ENCODE results near the gene CPVL.

GRCh38 chr7:29193316-29194205, 47.2 kb upstream of the CPVL start:
- TF ChIP-seq CTCF (IDR thresholded peaks at IDR 0.05; ENCODE audit: borderline replicate concordance, extremely low read depth, low read length, poor library complexity, severe bottlenecking) (no peak), EZH2 (IDR thresholded peaks at IDR 0.05; ENCODE audit: borderline replicate concordance, low read depth, low read length, severe bottlenecking) (no peak)
